Eye (tissue), 1 donor: ENCODE data around the gene FAF2.

Source experiments
- DNase-seq: peaks from one replicate; pipeline ENCODE4 v3.0.0-alpha.2; 2015

FAF2 gene

GRCh38 chr5:176513788-176514187 is 65.6 kb downstream of the FAF2 start:
- DNase-seq: no peak

DNA sequence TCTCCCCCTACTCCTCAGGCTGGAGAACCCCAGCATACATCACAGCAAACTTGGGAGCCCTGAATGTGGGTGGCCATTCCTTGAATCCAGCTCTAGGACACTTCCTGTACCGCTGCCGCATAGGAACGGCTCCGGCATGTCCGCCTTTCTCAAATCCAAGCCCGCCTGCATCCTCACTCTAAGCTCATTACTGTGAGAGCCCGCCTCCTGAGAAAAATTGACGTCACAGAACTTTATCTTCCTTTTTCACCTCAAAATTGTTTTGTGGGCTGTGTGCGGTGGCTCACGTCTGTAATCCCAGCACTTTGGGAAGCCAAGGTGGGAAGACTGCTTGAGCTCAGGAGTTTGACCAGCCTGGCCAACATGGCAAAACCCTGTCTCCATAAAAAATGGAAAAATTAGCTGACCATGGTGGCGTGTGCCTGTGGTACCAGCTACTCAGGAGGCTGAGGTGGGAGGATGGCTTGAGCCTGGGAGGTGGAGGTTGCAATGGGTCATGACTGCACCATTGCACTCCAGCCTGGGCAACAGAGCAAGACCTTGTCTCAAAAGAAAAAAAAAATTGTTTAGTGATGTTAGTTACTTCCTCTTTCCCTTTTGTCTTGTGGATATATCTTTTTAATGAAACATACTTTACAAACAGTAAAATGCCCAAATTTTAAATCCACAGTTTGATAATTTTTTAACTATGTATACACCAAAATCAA is 66.2 kb downstream of the FAF2 start:
- no peak for DNase-seq

DNA sequence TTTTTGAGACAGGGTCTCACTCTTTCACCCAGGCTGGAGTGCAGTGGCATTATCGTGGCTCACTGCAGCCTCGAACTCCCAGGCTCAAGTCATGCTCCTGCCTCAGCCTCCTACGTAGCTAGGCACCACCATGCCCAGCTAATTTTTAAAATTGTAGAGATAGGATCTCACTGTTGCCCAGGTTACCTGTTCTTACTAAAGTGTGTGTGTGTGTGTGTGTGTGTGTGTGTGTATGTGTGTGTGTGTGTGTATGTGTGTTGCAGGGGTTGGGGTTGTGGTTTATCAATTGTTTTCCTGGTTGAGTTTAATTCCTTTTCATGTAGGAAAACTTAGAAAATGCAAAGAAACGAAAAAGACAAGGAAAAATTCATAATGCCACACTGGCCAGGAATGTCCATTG is 67.2 kb downstream of the FAF2 start:
- DNase-seq: no peak

GRCh38 chr5:176517053-176517661 is 69.0 kb downstream of the FAF2 start:
- no peak for DNase-seq

DNA sequence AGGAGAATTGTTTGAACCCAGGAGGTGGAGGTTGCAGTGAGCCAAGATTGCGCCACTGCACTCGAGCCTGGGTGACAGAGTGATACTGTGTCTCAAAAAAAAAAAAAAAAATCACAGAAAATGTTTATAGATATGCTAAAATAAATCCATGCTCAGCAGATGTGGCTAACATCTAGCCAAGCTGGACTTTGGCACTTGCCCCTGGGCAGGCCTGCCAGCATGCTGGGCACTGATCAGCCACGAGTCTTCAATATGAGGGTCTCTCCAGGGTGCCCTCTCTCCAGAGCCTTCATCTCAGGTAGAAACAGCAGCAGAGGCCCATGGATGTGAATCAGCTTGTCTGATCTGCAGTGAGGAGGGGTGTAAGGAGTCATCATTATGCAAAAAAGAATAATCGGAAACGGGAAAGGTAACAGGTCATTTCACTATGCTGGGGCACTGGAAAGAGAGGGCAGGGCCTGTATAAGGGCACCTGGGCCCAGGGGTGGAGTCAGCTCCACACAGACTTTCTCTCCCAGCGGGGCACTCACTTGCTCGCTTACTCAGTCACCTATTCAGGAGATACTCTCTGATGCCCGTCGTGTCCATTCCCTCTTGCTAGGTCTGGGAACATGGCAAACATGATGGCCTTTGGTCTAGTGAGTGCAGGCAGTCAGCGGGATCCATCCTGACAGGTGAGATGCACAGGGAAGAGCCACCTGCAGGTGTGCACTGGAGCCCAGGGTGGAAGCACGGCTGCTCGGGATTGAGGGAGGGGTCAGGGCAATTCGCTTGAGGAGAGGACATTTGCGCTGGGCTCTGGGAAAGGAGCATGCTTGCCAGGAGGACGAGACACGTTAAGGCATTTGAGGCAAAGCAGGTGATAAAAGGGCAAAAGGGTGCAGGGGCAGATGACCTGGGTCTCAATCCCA is 71.9 kb downstream of the FAF2 start:
- DNase-seq: no peak

DNA sequence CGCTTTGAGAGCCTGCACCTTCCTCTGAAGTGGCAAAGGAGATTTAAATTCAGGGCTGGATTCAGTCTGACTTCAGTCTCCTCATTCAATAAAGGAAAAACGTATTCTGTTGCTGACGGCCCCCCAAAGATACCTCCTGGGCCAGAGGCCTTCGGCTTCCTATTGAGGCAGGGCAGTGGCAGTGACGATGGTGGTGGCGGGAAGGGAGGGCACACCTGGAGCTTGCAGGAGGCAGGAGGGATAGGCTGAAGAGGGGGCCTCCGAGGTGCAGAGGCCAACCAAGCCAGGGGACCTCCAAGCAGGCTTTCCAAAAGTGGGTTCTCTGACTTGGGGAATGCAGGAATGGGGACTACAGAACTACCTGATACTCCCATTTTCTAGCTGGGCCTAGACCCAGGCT is 73.1 kb downstream of the FAF2 start:
- no peak for DNase-seq

DNA sequence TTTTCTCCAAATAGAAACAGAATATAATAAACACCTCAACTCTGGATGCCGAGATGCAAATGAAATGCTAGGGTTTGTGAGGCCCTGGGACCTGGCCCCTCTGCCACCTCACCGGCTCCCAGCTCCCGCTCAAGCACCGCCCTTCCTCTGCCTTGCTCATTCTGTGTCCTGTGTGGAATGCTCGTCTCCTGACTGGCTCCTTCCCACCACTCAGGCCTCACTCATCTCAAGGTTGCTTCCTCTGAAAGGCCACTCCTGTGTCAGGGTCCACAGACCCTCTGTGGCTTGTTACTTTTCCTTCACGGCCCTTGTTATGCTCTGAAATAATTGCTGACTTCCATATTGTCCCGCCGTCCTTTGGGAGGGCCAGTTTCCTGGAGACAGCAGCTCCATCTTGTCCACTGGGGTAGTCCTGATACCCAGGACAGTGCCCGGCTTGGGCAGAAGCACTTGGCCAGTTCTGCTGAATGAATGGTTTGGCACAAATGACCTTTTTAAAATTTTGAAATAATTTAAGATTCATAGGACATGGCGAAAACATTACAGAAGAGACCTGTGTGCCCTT is 73.6 kb downstream of the FAF2 start:
- no peak for DNase-seq

GRCh38 chr5:176524138-176524537 is 76.0 kb downstream of the FAF2 start:
- no peak for DNase-seq

DNA sequence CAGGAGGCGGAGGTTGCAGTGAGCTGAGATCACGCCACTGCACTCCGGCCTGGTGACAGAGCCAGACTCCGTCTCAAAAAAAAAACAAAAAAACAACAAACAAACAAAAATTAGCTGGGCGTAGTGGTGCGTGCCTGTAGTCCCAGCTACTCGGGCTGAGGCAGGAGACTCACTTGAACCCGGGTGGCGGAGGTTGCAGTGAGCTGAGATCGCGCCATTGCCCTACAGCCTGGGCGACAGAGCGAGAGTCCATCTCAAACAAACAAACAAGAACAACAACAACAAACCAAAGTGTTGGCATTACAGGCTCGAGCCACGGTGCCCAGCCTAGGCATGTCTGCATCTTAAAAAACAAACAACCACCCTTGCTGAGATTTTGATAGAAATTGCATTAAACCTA is 76.8 kb downstream of the FAF2 start:
- no peak for DNase-seq

- DNase-seq: no peak
These were observed 77.5 kb downstream of the FAF2 start for GRCh38 chr5:176525677-176526076.

GRCh38 chr5:176526462-176526861 is 78.3 kb downstream of the FAF2 start:
- no peak for DNase-seq

DNA sequence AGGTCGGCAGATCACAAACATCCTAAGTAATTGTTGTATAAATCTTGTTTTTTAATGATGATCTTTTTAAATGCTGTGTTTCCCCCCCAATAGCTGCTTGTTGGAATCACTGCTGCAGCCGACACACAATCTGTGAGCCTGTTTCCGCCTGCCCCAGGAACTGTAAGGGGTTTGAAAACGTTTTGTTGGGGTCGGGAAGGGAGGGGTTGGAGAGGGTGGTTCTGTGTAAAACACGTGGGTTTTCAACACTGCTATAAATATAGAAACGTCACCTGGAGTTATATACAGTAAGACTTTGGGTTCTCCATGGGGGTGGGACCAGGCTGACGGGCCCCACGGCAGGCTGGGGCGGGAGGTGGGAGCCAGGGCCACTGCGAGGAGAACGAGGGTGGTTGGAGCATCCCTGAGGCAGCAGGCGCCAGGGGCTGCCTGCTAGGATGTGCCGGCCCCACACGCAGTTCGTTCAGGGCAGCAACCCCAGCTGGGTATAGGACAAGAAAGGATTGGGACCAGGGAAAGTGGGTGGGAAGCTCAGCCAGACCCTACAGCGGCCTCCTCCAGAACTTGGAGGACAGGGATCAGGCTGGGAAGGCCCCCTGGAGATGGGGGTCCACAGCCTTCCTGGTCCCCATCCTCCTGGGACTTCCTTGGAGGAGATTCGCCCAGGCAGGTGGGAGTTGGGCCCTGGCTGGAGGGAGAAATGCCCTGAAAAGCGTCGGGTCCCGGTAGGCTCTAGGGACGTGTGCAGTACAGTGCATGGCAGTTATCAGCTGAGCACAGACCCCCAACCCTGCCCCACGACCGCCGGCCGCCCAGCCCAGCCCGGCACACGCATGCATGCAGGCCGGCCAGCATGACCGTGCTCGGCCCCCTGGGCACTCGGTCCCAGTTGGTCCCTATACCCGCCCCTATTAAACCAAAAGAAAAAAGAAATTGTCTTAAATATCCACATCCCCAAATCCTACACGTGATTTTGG is 79.3 kb downstream of the FAF2 start:
- DNase-seq: no peak

- no peak for DNase-seq
These were observed 80.1 kb downstream of the FAF2 start for GRCh38 chr5:176528301-176528700.

DNA sequence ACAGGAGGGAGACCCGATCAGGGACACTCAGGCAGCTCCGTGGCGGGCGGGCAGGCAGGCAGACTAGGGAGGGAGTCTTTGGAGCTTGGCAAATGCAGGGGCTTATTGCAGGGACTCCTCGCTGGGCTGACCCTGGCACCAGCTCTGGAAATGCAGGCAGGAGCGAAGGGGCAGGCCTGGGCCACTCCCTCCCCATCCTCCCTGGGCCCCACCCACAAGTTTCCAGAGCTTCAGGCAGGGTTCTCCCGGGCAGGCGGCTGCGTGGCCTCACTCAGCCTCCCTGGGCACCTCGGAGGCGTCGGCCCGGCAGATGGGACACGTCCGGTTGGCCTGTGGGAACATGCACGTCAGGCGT is 80.6 kb downstream of the FAF2 start:
- DNase-seq: no peak

GRCh38 chr5:176529116-176529740 is 81.0 kb downstream of the FAF2 start:
- no peak for DNase-seq

DNA sequence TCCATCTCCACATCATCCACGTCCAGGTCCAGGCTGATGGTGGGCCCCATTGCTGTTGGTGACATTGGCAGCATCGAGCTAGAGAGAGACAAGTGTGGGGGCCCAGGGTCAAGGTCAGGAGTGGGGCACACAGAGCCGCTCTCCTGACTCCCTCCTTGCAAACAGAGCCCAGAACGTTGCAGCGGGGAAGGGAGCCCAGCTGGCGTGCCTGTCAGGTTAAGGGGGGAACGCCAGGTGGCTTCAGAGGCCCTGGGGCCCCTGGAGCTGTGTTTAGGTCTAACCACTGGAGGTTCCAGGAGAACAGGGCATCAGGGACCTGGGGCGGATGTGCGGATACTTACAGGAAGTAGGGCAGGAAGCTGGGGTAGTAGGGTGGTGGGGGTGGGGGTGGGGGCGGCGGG is 81.6 kb downstream of the FAF2 start:
- no peak for DNase-seq

DNA sequence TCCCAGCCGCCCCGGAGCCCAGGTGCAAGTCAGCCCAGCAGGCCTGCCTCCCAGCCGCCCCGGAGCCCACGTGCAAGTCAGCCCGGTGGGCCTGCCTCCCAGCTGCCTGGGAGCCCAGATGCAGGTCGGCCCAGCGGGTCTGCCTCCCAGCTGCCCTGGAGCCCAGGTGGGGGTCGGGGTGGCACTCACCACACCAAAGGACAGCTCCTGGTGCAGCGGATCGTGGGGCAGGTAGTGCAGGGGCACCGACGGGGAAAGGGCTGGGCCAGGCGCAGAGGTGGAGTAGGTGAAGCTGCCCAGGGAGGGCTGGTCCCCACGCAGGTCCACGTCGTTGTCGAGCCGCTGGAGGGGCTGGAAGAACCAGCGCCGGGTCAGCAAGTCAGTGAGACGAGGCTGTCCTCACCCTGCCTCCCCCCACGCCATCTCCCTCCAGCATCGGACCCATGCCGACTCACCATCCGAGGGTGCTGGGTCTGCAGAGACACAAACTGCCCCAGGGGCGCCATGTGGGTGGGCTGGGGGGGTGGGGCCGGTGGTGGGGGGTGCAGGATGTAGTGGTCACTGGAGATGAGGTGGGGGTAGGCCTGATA is 82.3 kb downstream of the FAF2 start:
- no peak for DNase-seq

DNA sequence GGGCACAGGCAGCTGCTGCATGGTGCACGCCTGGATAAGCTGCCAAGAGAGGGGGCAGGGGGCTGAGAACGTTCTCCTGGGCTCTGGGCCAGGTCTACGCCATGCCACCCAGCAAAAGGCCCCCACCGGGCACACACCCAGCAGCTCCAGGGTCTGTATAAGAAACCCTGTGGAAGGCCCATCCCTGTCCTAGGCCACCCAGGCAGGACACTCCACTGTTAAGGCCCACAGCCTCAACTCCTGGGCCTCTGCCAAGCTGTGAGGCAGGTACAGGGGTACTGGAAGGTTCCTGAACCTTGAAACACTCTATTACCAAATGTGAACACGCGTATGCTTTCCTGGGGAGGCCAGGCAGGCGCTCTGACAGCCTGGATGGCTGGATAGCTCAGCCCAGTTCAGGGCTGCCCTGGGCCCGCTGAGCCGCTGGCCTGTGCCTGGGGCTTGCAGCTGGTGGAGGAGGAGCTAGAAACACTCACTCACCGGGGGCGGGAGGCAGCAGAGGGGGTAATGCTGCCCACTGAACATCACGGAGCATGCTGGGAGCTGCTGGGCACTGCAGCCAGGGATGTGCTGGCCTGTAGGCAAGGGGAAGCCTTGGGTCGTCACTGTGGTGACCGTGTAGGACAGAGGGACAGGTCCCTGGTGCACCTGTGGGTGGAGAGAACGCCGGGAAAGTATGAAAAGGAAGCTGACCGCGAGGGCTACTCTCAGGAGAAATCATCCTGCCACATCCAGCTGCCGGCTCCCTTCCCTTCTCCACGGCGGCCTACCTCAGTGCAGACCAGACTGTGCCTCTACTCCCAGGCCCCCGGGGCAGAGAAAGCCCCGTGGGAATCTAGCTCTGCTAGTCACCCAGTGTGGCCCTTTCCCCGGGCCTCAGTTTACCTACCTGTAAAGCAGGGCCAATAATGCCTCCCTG is 83.1 kb downstream of the FAF2 start:
- peak; percentile 41 for DNase-seq

- DNase-seq: no peak
These were observed 83.8 kb downstream of the FAF2 start for GRCh38 chr5:176531902-176532493.

- DNase-seq: no peak
These were observed 84.6 kb downstream of the FAF2 start for GRCh38 chr5:176532795-176533194.
